ENCODE measurements around the gene HDGFL3. TPM values are rescaled to one million over a fixed set of nuclear protein-coding genes. Genes with fewer than 3 reads are reported as not detected.
"Not testable (repeated sequence)": the region's sequence is repeated elsewhere in the genome, so short reads cannot be mapped to it uniquely, and the experiment has no call there.

HDGFL3 gene
- total RNA-seq, 6 donors from 2014 or later, result 16.8 to 36.8 (median 22.8) TPM

DNA sequence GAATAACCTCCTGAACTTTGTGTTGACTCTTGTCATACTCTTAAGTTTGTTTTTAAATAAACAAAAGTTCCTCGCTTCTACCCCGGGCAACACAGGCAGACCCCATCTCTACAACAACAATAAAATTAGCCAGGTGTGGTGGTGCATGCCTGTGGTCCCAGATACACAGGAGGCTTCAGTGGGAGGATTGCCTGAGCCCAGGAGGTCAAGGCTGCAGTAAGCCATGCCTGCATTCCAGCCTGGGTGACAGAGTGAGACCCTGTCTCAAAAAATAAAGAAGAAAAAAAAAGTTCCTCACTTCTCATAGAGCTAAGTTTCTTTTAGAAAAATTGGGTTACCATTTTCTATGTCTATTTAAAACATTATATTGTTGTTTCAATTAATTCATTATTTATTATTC, 29.2 kb downstream of the HDGFL3 start:
- Histone ChIP-seq H3K4me1 (no peaks in the 10 kb centered on the region), H3K27me3 (no peaks in the 10 kb centered on the region), H3K9me3 (no peaks in the 10 kb centered on the region), H3K36me3 (no peaks in the 10 kb centered on the region), H3K4me3 (no peak overlapping the region), H3K27ac (no peak overlapping the region)
- TF ChIP-seq EP300 (IDR thresholded peaks at IDR 0.05) (no peak), POLR2AphosphoS5 (IDR thresholded peaks at IDR 0.05) (no peak), POLR2A (IDR thresholded peaks at IDR 0.05) (no peak)
- TF ChIP-seq, protein P1, sequence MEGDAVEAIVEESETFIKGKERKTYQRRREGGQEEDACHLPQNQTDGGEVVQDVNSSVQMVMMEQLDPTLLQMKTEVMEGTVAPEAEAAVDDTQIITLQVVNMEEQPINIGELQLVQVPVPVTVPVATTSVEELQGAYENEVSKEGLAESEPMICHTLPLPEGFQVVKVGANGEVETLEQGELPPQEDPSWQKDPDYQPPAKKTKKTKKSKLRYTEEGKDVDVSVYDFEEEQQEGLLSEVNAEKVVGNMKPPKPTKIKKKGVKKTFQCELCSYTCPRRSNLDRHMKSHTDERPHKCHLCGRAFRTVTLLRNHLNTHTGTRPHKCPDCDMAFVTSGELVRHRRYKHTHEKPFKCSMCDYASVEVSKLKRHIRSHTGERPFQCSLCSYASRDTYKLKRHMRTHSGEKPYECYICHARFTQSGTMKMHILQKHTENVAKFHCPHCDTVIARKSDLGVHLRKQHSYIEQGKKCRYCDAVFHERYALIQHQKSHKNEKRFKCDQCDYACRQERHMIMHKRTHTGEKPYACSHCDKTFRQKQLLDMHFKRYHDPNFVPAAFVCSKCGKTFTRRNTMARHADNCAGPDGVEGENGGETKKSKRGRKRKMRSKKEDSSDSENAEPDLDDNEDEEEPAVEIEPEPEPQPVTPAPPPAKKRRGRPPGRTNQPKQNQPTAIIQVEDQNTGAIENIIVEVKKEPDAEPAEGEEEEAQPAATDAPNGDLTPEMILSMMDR (IDR thresholded peaks at IDR 0.05), result no peak
- ATAC-seq (ENCODE audit: low FRiP score in 2 of 2), result no peak
- WGBS, 2 donors, result 72 to 83% methylated on average over 2 of the region's 2 CpGs
- DNase-seq, result no peak

DNA sequence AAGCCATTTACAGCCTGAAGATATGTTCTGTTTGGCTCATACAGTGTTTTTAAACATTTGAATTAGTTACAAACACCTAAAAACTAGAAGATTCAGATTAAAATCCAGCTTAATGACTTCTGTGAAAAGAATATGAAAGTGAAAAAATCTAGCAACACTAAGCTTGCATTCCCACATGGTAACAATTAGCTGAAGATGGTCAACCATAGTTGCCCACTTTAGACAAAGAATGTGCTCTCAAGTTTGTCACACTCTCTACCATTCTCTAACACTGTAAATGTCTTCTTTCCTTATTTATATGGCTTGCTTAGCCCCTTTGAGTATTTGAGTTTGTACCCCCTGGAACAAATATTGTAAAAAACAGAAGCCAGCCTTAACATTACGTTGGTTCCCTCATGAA, 32.7 kb downstream of the HDGFL3 start:
- 93 to 97% methylated on average over 1 of the region's 1 CpG for WGBS, 2 donors
- Histone ChIP-seq H3K9me3 (no peaks in the 10 kb centered on the region), H3K27me3 (no peaks in the 10 kb centered on the region), H3K4me1 (no peaks in the 10 kb centered on the region), H3K4me3 (no peak overlapping the region), H3K27ac (no peak overlapping the region), H3K36me3 (no peaks in the 10 kb centered on the region)
- DNase-seq, result no peak
- ATAC-seq (ENCODE audit: low FRiP score in 2 of 2), result no peak
- TF ChIP-seq POLR2A (IDR thresholded peaks at IDR 0.05) (no peak), POLR2AphosphoS5 (IDR thresholded peaks at IDR 0.05) (no peak), EP300 (IDR thresholded peaks at IDR 0.05) (no peak)
- TF ChIP-seq, protein P1 (IDR thresholded peaks at IDR 0.05), result no peak

DNA sequence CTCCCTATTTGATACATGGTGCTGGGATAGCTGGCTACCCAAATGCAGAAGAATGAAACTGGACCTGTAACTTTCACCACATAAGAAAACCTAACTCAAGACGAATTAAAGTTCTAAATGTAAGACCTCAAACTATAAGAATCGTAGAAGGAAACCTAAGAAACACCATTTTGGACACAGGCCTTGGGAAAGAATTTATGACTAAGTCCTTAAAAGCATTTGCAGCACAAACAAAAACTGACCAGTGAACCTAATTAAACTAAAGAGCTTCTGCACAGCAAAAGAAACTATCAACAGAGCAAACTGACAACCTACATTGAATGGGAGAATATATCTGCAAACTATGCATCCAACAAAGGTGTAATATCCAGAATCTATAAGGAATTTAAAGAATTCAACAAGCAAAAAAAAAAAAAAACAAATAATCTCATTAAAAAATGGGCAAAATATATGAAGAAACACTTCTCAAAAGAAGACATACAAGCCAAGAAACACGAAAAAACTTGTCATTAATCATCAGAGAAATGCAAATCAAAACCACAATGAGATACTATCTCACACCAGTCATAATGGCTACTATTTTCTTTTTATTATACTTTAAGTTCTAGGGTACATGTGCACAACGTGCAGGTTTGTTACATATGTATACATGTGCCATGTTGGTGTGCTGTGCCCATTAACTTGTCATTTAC, 37.0 kb downstream of the HDGFL3 start:
- H3K36me3 ChIP-seq, result no peaks in the 10 kb centered on the region
- 75 to 77% methylated on average over 4 of the region's 4 CpGs for WGBS, 2 donors
- peaks cover 4 to 14% (median 8%) of the 10 kb centered on the region in 4 donors for H3K9me3 ChIP-seq
- H3K27me3 ChIP-seq, result no peaks in the 10 kb centered on the region
- H3K27ac ChIP-seq, result no peak overlapping the region
- DNase-seq, result no peak
- no peaks in the 10 kb centered on the region for H3K4me1 ChIP-seq
- H3K4me3 ChIP-seq, result no peak overlapping the region
- ATAC-seq (ENCODE audit: low FRiP score in 2 of 2), result no peak
- TF ChIP-seq EP300 (IDR thresholded peaks at IDR 0.05), result no peak
- no peak for TF ChIP-seq POLR2A (IDR thresholded peaks at IDR 0.05)
- TF ChIP-seq POLR2AphosphoS5 (IDR thresholded peaks at IDR 0.05), result no peak
- TF ChIP-seq, protein P1 (IDR thresholded peaks at IDR 0.05), result no peak

DNA sequence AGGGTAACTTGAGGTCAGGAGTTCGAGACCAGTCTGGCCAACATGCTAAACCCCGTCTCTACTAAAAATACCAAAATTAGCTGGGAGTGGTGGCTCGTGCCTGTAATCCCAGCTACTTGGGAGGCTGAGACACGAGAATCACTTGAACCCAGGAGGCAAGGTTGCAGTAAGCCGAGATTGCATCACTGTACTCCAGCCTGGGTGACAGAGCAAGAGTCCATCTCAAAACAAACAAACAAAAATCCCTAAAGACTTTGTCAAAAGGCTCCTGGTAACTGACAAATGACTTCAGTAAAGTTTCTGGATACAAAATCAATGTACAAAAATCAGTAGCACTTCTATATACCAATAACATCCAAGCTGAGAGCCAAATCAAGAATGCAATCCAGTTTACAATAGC, 38.0 kb downstream of the HDGFL3 start:
- not testable (repeated sequence) for DNase-seq; ATAC-seq (ENCODE audit: low FRiP score in 2 of 2); H3K4me1 ChIP-seq; H3K36me3 ChIP-seq; H3K27me3 ChIP-seq; H3K27ac ChIP-seq; H3K4me3 ChIP-seq
- 93 to 96% methylated on average over 5 of the region's 5 CpGs for WGBS, 2 donors
- H3K9me3 ChIP-seq, result peaks cover 4 to 14% (median 8%) of the 10 kb centered on the region in 4 donors

DNA sequence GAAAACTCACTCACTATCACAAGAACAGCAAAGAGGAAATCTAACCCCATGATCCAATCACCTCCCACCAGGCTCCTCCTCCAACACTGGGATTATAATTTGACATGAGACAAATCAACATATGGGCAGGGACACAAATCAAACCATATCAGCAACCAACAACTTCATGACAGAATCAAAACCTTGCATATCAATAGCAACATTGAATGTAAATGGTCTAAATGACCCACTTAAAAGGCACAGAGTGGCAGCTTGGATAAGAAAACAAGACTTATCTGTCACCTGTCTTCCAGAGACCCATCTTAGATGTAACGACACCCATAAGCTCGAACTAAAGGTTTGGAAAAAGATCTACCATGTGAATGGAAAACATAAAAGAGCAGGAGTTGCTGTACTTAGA, 40.8 kb downstream of the HDGFL3 start:
- Histone ChIP-seq H3K4me3 (no peak overlapping the region), H3K27me3 (no peaks in the 10 kb centered on the region), H3K36me3 (no peaks in the 10 kb centered on the region), H3K9me3 (peaks cover 4 to 14% (median 8%) of the 10 kb centered on the region in 4 donors), H3K27ac (no peak overlapping the region), H3K4me1 (no peaks in the 10 kb centered on the region)
- ATAC-seq (ENCODE audit: low FRiP score in 2 of 2) (no peak), DNase-seq (no peak)
- 92 to 100% methylated on average over 2 of the region's 2 CpGs for WGBS, 2 donors
- TF ChIP-seq, protein P1 (IDR thresholded peaks at IDR 0.05), result no peak
- TF ChIP-seq POLR2A (IDR thresholded peaks at IDR 0.05) (no peak), EP300 (IDR thresholded peaks at IDR 0.05) (no peak), POLR2AphosphoS5 (IDR thresholded peaks at IDR 0.05) (no peak)
